Keratinocyte (primary cell): Measurements from ENCODE around the gene ACOT7. TPM values are rescaled to one million over a fixed set of nuclear protein-coding genes. Genes with fewer than 3 reads are reported as not detected.

ENCODE experiments used
- DNase-seq: peaks from one replicate; pipeline ENCODE4 v3.0.0-alpha.2; 2011; ENCODE audit warnings: low read depth, missing footprints, low spot score
- FAIRE-seq: peaks from 2 replicates; lab custom pipeline; 2011; peaks lifted over from hg19 to GRCh38; lab: Jason Lieb, UNC
- H2AFZ ChIP-seq: 2 replicates; pipeline ENCODE4 v1.6.0; 2012; ENCODE audit warnings: low read length, control low read depth, inconsistent platforms; ENCODE audit not compliant: control insufficient read depth
- H3K27ac ChIP-seq: 2 replicates; pipeline ENCODE4 v1.5.1; 2011; ENCODE audit warnings: low read length; ENCODE audit not compliant: control insufficient read depth, insufficient read depth
- H3K27me3 ChIP-seq: 3 replicates; pipeline ENCODE4 v1.6.0; 2011; ENCODE audit warnings: low read length; ENCODE audit not compliant: control insufficient read depth, insufficient read depth; ENCODE audit errors: extremely low read depth
- H3K36me3 ChIP-seq, 2 experiments: 2 replicates in 1 of 2; 3 replicates in 1 of 2; pipeline ENCODE4 v1.5.1; 2011; ENCODE audit warnings: low read length in 2 of 2, mild to moderate bottlenecking in 1 of 2; ENCODE audit not compliant: control insufficient read depth in 2 of 2, insufficient read depth in 2 of 2; ENCODE audit errors: extremely low read depth in 1 of 2
- H3K4me1 ChIP-seq: 3 replicates; pipeline ENCODE4 v1.5.1; 2011; ENCODE audit warnings: low read length; ENCODE audit not compliant: control insufficient read depth, insufficient read depth; ENCODE audit errors: extremely low read depth
- H3K4me2 ChIP-seq: 3 replicates; pipeline ENCODE4 v1.6.0; 2011; ENCODE audit warnings: low read depth, low read length; ENCODE audit not compliant: control insufficient read depth, insufficient read depth; ENCODE audit errors: extremely low read depth
- H3K4me3 ChIP-seq, 3 experiments: fragments of 200-600 bp in 1 of 3; sonication (generic) in 1 of 3; 2 replicates in 2 of 3; 3 replicates in 1 of 3; pipeline ENCODE4 v1.5.1; 2011 to 2016; ENCODE audit warnings: low read length in 3 of 3, mild to moderate bottlenecking in 3 of 3, control low read depth in 2 of 3, inconsistent platforms in 1 of 3, low read depth in 1 of 3, mixed read lengths in 1 of 3, mixed run types in 1 of 3, moderate library complexity in 1 of 3; ENCODE audit not compliant: control insufficient read depth in 2 of 3, insufficient read depth in 2 of 3; ENCODE audit errors: extremely low read depth in 1 of 3
- H3K79me2 ChIP-seq: 2 replicates; pipeline ENCODE4 v1.6.0; 2012; ENCODE audit warnings: low read length; ENCODE audit not compliant: control insufficient read depth, insufficient read depth
- H3K9ac ChIP-seq: 3 replicates; pipeline ENCODE4 v1.6.0; 2011; ENCODE audit warnings: low read length; ENCODE audit not compliant: control insufficient read depth, insufficient read depth; ENCODE audit errors: extremely low read depth
- H3K9me1 ChIP-seq: 3 replicates; pipeline ENCODE4 v1.6.0; 2011; ENCODE audit warnings: low read length; ENCODE audit not compliant: control insufficient read depth, insufficient read depth; ENCODE audit errors: extremely low read depth
- H3K9me3 ChIP-seq: 2 replicates; pipeline ENCODE4 v1.5.1; 2012; ENCODE audit warnings: low read depth, low read length; ENCODE audit not compliant: control insufficient read depth
- H4K20me1 ChIP-seq: 3 replicates; pipeline ENCODE4 v1.6.0; 2011; ENCODE audit warnings: low read length; ENCODE audit not compliant: control insufficient read depth, insufficient read depth; ENCODE audit errors: extremely low read depth
- CTCF ChIP-seq, 3 experiments: IDR thresholded peaks in 1 of 3; conservative IDR thresholded peaks in 1 of 3; optimal IDR thresholded peaks in 1 of 3; 2 replicates in 2 of 3; 3 replicates in 1 of 3; pipeline versions ENCODE3 to v1.5.1; 2011; ENCODE audit warnings: low read length in 3 of 3, mild to moderate bottlenecking in 3 of 3, moderate library complexity in 2 of 3, control low read depth in 1 of 3, inconsistent platforms in 1 of 3; ENCODE audit not compliant: insufficient read depth in 2 of 3; ENCODE audit errors: extremely low read depth in 1 of 3
- EZH2 ChIP-seq: IDR thresholded peaks from one replicate; pipeline ENCODE4 v1.6.1; 2012; ENCODE audit warnings: inconsistent platforms, mild to moderate bottlenecking, low read length, moderate library complexity
- dilution Hi-C: fragments of 300-500 bp; cut with MboI; formaldehyde crosslinking; loops from one replicate; pipeline ENCODE4 v1.7.0; 2020; ENCODE audit warnings: low sequenced_read_pairs; ENCODE audit not compliant: extremely low pct_ligation_motif_present
- polyA plus RNA-seq, 5 experiments: library from polyadenylated mRNA; depleted of rRNA in 3 of 5; stranded (reverse) in 3 of 5; stranded (forward) in 1 of 5; unstranded in 1 of 5; fragments of >200 nt; gene quantifications; 1 replicate in 1 of 5; 2 replicates in 3 of 5; 3 replicates in 1 of 5; pipeline versions ENCODE4 v1.2.1 to v1.2.3, GENCODE V29; 2011 to 2012; ENCODE audit warnings: missing spikeins in 2 of 5, low read depth in 1 of 5, low replicate concordance in 1 of 5

ACOT7 gene
- polyA plus RNA-seq, 1 donor (not counting 4 experiments of a cell fraction or from before 2014, with no cell fraction given) = 226 TPM

- H3K4me3 ChIP-seq = no peak overlapping the region
- peak; percentile 81 for TF ChIP-seq EZH2
- TF ChIP-seq CTCF (optimal IDR thresholded peaks at IDR 0.05 in 1 of 3, IDR thresholded peaks at IDR 0.05 in 1 of 3, conservative IDR thresholded peaks at IDR 0.05 in 1 of 3; ENCODE audit: extremely low read depth in 1 of 3, insufficient read depth in 2 of 3, low read length in 3 of 3) = no peak
- FAIRE-seq (no peak), DNase-seq (no peak)
- dilution Hi-C loops = no loop called here
- H3K36me3 ChIP-seq = no peaks in the 10 kb centered on the region
- H3K4me2 ChIP-seq = no peak overlapping the region
- H3K4me1 ChIP-seq = peaks cover 9% of the 10 kb centered on the region
- H2AFZ ChIP-seq = no peak overlapping the region
- peaks cover 59% of the 10 kb centered on the region for H3K27me3 ChIP-seq
- H4K20me1 ChIP-seq = peaks cover 9% of the 10 kb centered on the region
- no peaks in the 10 kb centered on the region for H3K9me1 ChIP-seq
- no peaks in the 10 kb centered on the region for H3K79me2 ChIP-seq
- no peak overlapping the region for H3K9ac ChIP-seq
- no peaks in the 10 kb centered on the region for H3K9me3 ChIP-seq
- no peak overlapping the region for H3K27ac ChIP-seq
Observed at GRCh38 chr1:6244401-6245049, 149.0 kb downstream of the ACOT7 start.

- H2AFZ ChIP-seq = no peak within 1 kb of the TSS
- no peak for FAIRE-seq
Observed at GRCh38 chr1:6243993-6244392, 149.6 kb downstream of the ACOT7 start, which contains the start of gene HES3. TSS of gene HES3 (plus strand) at chr1:6244179. CDS start at chr1:6244366, 187 bp downstream.

More at GRCh38 chr1:6243993-6244392, 149.6 kb downstream of the ACOT7 start, which contains the start of gene HES3:
- Histone ChIP-seq H3K79me2 (no peaks in the 10 kb centered on the region), H3K27me3 (peaks cover 59% of the 10 kb centered on the region), H3K4me1 (peaks cover 9% of the 10 kb centered on the region), H3K27ac (no peak within 1 kb of the TSS), H3K4me2 (no peak within 1 kb of the TSS), H3K9me1 (no peaks in the 10 kb centered on the region), H4K20me1 (peaks cover 9% of the 10 kb centered on the region), H3K9me3 (no peaks in the 10 kb centered on the region), H3K4me3 (no peak within 1 kb of the TSS), H3K36me3 (no peaks in the 10 kb centered on the region), H3K9ac (no peak within 1 kb of the TSS)
- dilution Hi-C loops = no loop called here
- DNase-seq = no peak
- TF ChIP-seq EZH2 = no peak
- TF ChIP-seq CTCF (optimal IDR thresholded peaks at IDR 0.05 in 1 of 3, IDR thresholded peaks at IDR 0.05 in 1 of 3, conservative IDR thresholded peaks at IDR 0.05 in 1 of 3; ENCODE audit: extremely low read depth in 1 of 3, insufficient read depth in 2 of 3, low read length in 3 of 3) = no peak
